GM11168 (cell line): ENCODE results near the gene PEX14.

Experiments
- in situ Hi-C: fragments of 300-500 bp; cut with MboI; formaldehyde crosslinking; loops from one replicate; pipeline ENCODE4 v1.12.0; 2022; ENCODE audit warnings: low sequenced_read_pairs; ENCODE audit not compliant: unreplicated experiment

Gene PEX14

DNA sequence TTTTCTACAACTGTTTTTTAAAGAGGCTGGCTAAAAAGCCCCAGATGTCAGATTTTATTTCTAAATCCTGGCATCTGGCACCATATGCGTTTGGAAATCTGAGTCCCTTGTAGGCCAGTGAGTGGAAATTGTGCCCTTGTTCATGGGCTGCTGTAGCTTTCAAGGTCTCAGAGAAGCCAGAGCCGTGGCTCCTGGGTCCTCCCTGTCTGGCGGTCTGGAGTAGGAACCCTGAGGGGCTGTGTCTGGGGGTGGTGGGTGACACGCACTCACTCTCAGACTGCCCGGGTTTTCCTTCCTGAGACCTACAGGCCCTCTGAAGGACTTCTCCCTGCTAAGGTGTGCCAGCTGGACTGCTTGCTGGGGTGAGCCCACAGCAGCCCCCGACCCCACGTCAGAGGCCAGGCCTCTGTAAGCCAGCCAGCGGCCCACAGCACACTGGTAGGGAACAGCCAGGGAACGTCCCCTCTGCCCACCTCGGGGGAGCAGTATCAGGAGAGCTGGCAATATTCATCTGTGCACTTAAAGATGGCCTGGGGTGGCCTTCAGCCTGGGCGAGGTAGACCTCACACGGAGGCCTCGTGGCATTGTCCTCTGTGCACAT lies 151.5 kb downstream of the PEX14 start:
- in situ Hi-C loops = no loop called here

DNA sequence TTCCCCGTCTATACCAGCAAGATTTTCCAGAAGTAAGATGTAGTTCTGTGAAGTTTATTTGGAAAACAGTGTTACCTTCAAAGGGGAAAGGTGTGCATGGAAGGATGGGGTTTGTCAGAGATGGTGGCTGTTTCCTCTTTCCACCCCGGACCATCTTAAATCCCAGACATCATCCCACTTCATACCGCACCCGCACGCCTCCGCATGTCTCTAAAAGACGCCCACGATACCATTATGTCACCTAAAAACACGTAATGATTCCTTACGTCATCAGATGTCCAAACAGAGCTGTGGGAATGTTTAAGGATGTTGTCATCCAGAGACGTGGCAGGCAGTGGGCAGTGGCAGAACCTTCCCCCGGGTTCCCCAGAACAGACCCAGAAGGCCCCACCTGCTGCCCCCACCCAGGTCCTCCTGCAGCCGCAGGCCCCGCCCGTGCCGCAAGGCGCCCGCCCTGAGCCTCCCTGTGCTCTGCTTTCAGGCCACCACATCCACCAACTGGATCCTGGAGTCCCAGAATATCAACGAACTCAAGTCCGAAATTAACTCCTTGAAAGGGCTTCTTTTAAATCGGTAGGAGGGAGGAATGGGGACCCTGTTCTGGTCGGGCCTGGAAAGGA lies 152.2 kb downstream of the PEX14 start:
- in situ Hi-C loops = no loop called here

DNA sequence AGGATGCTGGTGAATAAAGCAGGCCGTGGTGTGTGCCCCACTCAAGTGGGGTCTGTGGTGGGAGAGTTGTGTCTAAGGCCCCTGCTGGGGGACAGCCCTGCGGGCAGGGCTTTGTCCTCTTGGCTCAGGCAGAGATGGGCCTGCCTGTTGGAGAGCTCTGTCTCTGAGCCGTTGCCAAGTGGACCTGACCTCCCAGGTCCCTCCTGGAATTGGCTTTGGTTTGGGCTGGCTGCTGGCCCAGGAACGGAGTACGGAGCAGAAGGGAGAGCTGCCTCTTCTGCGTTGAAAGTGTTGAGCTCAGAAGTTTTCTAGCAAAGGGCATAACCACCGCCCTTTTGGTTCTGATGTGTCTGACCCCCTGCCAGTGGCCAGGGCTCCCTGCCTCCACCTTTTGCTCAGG lies 153.9 kb downstream of the PEX14 start:
- in situ Hi-C loops = no loop called here

DNA sequence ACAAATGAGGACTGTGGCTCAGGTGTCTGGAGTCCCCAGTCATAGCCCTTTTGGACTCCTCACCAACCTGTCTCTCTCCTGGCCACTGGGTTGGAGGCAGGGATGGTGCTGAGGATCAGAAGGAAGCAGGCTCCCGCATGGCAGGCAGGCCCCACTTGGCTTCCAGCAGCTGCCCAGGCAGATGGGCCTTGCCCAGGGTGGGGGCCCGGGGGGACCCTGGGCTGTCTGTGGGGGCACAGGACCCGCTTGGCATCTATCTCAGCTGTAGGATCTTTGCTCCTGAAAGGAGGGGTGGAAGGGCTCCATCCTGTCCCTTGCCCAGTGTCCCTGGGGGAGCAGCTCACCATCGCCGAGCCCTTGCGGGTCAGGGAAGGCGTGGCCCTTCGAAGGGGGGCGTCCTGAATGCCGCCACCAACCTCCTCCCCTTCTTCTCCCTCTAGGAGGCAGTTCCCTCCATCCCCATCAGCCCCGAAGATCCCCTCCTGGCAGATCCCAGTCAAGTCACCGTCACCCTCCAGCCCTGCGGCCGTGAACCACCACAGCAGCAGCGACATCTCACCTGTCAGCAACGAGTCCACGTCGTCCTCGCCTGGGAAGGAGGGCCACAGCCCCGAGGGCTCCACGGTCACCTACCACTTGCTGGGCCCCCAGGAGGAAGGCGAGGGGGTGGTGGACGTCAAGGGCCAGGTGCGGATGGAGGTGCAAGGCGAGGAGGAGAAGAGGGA lies 154.5 kb downstream of the PEX14 start:
- in situ Hi-C loops = no loop called here

DNA sequence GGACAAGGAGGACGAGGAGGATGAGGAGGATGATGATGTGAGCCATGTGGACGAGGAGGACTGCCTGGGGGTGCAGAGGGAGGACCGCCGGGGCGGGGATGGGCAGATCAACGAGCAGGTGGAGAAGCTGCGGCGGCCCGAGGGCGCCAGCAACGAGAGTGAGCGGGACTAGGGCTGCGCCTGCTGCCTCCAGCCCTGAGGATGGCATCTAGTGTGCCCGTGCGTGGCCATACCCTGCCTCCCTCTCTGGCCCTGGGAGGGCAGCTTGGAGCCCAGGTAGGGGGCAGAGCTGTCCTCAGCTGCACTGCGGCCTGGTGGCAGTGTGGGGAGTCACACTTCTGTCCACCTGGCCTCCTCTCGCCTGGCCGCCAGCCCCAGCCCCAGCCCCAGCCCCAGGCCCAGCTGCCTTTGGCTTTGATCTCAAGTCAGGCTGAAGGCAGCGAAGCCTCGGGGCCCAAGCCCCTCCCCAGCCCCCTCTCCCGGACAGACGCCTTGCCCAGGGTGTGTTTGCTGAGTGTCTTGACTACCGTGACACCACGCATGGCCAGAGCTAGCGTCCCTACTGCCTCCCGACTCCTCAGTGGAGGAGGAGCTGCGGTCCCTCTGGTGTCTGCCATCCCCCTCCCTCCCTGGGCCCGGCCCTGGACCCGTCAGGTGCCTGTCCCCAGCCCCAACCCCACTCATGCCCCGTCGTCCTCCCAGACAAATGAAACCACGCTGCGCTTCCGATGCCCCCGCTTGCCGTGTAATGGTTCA lies 155.2 kb downstream of the PEX14 start:
- in situ Hi-C loops = no loop called here

DNA sequence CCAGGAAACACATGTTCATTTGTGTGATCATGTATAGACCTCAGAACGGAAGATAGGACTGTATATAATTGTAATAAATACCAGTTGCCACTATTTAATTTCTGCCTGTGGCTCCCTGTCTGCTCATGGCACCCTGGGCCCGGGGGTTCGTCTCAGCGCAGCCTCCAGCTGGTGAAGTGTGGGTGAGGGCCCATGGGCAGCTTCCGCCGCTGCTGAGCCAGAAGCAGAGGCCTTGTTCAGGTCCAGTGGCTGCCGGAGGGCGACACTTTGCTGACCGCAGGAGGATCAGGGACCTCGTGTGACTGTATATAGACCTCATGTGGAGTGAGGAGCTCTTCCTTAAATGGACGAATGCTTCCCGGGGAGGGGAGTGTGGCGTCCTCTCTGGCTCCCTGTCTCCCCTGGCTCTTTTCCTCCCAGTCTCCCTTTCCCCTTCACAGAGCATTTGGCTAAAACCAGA lies 155.9 kb downstream of the PEX14 start:
- in situ Hi-C loops = no loop called here

DNA sequence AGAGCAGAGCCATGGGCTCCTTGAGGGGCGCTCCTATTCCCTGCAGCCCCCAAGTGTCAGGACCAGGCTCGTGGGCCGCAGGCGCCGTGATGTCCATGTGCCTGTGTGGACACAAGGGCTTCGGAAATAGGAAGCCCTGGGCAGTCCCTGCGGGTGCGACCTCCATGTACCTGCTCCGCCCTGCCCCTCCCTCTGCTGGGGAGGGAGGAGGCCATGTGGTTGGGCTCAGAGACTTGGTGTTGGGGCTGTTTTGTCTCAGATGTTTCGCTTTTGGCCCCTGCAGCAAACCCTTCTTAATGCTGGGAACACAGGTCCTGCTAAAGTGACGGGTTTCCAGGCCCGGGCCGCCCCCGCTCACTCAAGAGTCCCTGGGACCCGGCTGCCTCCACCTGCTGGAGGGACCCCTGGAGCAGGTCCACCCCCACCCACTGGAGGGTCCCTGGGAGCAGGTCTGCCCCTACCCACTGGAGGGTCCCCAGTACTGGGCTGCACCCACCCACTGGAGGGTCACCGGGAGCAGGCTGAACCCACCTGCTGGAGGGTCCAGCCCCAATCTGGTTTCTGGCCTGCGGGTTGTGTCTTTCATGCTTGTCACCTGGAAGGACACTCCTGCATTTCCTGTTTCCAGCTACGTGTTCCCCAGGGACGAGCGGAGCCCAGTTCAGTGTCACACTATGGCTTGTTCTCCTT lies 156.5 kb downstream of the PEX14 start:
- in situ Hi-C loops = no loop called here

DNA sequence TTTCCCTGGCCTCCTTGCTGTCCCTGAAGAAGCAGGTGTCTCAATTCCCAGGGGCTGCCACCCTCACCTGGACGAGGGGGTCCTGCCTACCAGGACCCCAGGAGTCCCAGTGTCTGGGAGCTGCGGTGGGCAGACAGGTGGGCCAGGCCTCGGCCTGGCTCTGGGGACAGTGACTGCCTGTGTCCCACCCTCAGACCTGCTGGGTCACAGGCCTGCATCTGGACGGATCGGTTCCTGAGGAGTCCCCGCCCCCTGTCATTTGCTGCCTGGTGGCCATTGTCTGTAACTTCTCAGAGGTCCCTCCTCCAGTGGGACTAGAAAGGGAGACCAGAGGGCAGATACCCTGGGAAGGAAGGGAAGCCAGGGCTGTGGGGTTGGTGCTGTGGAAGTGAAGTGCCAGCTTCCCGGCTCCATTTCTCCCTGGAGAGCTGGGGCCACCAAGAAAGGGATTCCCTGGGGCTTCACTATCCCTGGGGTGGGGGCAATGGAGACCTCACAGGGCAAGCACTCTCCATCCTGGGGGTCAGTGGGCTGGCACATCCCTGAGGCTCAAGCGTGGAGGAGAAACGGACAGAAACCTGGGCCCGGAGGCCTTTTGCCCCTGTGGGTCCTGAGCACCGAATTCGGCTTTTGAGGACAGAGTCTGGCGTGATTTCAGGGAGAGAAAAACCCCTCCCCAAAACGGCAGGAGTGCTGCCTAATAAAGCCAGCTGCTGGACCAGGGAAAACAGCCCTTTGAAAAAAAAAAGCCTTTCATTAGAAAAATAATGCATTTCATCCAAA lies 157.3 kb downstream of the PEX14 start:
- in situ Hi-C loops = no loop called here

DNA sequence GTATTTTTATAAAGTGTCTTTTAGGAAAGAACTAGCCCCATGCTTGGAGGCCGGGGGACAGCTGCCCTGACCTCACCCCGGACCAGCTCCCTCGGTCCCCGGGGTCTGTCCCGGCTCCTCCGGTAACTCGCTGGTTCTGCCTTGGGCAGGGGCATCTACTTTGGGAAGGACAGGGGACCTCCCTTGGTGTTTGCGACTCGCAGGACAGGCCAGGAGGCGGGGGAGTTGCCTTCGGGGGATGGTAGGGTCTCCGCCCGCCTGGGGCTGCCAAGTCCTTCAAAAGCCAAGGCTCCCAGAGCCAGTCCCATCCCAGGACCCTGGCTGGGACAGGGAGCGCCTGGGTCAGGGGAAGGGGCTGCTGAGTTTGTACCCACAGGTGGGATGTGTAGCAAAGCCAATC lies 157.9 kb downstream of the PEX14 start:
- in situ Hi-C loops = no loop called here

DNA sequence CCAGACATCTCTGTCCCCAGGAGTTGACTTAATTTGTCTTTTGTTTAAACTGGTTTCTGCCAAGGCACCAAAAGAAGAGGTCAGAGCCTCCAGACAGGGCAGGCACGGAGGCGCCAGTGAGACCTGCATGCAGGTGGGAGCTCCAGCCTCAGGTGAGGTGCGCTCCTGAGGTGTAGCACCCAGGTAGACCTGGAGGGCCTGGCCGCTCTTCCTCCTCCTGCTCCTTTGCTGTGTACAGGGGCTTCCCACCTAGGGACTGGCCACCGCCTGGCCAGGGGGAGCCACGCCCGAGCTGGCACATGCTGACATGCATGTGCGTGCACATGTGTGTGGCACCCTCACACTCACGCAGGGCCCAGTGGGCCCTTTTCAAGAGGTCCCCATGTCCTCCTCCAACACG lies 158.7 kb downstream of the PEX14 start:
- in situ Hi-C loops = no loop called here

DNA sequence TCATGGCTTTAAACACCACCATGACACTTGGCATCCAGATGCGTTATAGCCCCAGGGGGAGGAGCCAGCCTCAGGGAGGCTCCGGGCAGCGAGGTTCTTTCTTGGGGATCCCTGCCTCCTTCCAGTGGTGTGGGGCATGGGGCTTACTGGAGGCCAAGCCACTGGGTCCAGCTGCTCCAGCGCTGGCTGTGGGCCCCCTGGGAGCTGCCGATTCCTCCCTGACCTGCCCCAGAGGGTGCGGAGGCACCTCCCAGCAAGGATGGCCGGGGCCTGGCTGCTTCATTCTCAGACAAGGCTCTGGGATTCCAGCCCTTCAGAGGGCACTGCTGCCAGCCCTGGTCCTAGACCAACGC lies 159.3 kb downstream of the PEX14 start:
- in situ Hi-C loops = no loop called here

DNA sequence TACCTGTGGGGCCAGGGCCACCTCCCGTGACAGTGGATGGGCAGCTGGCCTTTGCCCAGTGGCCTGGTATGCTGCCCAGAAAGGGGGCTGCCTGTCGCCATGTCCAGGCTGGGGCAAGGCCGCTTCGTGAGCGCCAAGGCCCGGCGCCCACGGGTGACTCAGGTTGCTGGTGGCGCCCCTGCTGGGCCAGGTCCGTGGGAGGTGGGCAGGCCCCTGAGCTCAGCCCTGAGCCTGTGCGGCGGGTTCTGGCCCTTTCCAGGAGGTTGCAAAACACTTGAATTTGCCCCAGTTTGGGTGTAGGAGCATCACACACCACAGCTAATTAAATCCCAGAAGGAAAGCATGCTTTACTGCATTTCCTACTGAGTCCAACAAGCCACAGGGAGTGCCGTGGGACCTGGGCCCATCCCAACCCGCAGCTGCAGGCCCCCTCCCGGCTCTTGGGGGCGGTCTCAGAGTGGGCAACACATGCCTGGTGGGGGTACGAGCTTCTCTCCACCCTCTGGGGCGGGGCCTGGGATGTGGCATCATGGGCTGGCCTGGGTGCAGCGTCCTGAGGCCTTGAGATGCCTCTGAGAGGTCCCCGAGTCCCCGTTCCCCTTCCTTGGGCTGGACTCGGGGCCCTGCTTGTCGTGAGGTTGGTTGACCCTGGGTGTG lies 159.8 kb downstream of the PEX14 start:
- in situ Hi-C loops = no loop called here

DNA sequence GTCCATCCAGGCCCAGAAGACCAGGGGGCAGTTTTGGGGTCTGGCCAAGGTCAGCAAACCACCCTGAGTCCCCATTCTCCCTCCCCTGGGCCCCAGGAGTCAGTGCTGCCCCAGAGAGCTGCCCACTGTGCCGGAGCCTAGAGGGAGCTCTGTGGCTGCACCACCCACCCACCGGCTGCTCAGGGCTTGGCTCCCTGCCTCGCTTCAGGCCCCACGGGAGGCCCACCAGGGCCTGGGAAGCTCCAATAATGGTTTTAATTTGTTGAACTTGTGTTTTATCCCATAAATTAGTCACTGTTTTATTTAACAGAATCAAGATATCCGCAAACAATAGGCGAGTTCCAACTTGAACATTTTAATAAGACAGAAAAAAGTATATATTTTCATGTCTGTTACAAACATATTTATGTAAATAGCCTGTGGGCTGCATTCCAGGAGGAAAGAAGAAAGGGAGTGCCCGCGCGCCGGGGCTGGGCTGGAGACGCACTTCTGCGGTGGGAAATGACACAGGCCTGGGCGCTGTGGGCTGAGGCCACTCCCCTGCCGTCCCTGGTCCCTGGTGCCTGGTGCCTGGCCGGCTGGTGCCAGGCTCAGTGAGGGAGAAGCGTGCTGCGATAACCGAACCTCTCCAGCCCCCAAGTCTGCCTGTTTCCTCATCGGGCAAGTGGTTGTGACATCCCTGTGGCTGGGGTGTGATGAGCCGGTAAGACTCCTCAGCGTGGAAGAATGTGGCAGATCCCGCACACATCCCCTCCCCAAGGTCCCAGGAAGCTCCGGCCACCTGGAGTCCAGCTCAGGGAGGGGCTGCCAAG lies 160.5 kb downstream of the PEX14 start:
- in situ Hi-C loops = no loop called here

DNA sequence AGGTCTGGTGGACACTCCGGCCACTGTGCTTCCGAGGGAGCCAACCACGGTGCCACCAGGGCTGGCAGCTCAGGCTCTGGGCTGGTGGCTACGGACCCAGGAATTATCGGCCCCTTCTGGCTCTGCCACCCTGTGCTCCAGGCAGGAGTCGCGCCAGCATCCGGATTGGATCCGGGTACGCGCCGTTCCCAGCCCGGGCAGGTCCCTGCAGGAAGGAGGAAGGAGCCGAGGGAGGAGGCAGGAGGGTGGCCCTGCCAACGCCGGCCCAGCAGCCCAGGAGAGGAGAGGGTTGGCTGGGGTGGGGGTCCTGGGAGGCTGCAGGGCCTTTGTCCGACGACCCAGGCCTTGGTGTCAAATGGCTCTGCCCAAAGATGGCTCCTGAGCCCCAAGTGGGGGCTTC lies 161.2 kb downstream of the PEX14 start:
- in situ Hi-C loops = no loop called here

DNA sequence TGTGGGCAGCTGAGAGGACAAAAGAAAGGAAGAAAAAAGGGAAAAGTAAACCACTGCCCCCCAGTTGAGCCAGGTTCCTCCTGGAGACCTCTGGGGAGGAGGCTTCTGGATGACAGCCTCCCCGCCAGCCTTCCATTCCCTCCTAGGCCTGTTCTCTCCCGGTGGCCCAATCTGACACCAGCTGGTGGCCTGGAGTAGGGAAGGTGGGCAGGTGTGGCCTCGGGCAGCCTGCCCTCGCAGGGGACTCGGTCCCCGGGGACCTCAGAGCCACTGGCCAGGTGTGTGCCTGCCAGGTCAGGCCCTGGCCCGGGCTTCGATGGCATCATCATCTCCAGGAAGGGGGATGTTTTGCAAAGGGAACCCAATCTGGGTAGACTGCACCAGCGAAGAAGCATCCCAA lies 162.7 kb downstream of the PEX14 start:
- in situ Hi-C loops = no loop called here

DNA sequence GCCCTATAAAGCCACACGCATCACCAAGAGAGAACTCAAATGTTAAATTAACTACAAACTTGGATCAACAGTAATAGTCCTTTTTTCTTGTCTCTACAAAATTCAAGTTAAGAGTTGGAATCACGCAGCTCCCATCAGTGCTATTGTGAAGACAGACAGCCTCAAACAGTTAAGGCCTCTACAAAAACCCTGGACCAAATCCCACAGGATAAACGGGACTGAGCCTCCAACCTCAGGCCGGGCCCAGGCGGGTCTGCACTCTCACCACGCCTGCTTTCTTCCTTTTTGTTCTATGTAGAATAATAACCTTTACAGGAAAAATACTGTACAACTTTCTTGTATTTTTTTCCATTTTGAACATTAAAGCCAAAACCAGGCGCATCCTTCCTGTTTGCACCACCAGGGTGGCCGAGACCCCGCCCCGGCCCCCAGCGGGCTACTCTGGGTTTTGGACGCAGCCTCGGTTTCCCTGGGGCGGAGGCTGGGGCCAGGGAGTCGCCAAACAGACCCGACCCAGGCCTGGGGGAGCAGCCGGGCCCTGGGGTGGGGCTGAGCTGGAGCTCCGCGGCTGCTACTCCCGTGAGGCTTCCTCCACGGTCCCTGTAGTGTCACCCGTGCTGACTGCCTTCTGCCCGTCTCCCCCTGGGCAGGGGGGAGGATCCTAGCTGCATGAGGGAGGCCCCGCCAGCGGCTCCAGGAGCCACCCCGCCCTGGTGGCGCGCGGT lies 163.2 kb downstream of the PEX14 start:
- in situ Hi-C loops = no loop called here

DNA sequence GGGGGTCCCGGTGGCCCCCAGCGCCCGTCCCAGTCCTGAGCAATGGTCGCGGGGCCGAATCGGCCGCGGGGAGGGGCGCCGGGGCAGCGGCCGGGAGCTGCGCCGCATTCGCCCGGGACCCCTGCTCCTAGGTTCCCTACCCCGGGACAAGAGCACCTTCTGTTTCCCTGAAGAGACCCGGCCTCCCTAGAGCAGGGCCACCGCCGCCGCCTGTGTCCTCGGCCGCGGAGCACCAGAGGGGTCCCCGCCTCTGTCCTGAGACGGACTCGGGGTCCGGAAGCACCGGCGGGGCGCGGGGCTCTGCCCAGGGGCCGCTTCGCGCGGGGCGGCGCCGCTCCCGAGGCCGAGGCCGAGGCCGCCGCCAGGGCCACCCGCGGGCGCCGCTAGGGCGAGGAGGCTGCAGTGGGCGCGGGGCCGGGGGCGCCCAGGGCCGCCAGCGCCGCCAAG lies 163.8 kb downstream of the PEX14 start:
- in situ Hi-C loops = no loop called here
